NCI-H510A (cell line): Measurements from ENCODE around the gene C9orf85.
"Not testable (repeated sequence)": the region's sequence is repeated elsewhere in the genome, so short reads cannot be mapped to it uniquely, and the experiment has no call there.

Experiments used
- DNase-seq: peaks from one replicate; lab custom pipeline; 2025; lab: John Stamatoyannopoulos, UW

C9orf85 gene

GRCh38 chr9:71941998-71942567, 30.6 kb downstream of the C9orf85 start:
- DNase-seq, result no peak

GRCh38 chr9:71944754-71945375, 33.4 kb downstream of the C9orf85 start:
- no peak for DNase-seq

- not testable (repeated sequence) for DNase-seq
Observed at GRCh38 chr9:71954652-71955051, 43.2 kb downstream of the C9orf85 start.

- no peak for DNase-seq
Observed at GRCh38 chr9:71955300-71955915, 44.0 kb downstream of the C9orf85 start.

GRCh38 chr9:71962328-71962727, 50.9 kb downstream of the C9orf85 start:
- no peak for DNase-seq

- DNase-seq, result not testable (repeated sequence)
Observed at GRCh38 chr9:71963471-71963996, 52.1 kb downstream of the C9orf85 start.

- no peak for DNase-seq
Observed at GRCh38 chr9:71965403-71965802, 54.0 kb downstream of the C9orf85 start.

GRCh38 chr9:71966601-71967000, 55.2 kb downstream of the C9orf85 start:
- no peak for DNase-seq

GRCh38 chr9:71968541-71969090, 57.2 kb downstream of the C9orf85 start:
- no peak for DNase-seq

- no peak for DNase-seq
Observed at GRCh38 chr9:71975833-71976232, 64.4 kb downstream of the C9orf85 start.

- no peak for DNase-seq
Observed at GRCh38 chr9:71977003-71977402, 65.6 kb downstream of the C9orf85 start.

- no peak for DNase-seq
Observed at GRCh38 chr9:71980266-71981190, 69.1 kb downstream of the C9orf85 start.

- DNase-seq, result no peak
Observed at GRCh38 chr9:71981944-71982343, 70.5 kb downstream of the C9orf85 start.

- no peak for DNase-seq
Observed at GRCh38 chr9:71984403-71984802, 73.0 kb downstream of the C9orf85 start.

GRCh38 chr9:71984831-71985281, 73.4 kb downstream of the C9orf85 start:
- DNase-seq, result no peak

- DNase-seq, result no peak
Observed at GRCh38 chr9:71985297-71985911, 74.0 kb downstream of the C9orf85 start.

- DNase-seq, result no peak
Observed at GRCh38 chr9:71986900-71987299, 75.5 kb downstream of the C9orf85 start.

- DNase-seq, result no peak
Observed at GRCh38 chr9:71987471-71988371, 76.3 kb downstream of the C9orf85 start.

GRCh38 chr9:71990466-71990865, 79.0 kb downstream of the C9orf85 start:
- DNase-seq, result no peak

GRCh38 chr9:72005451-72005850, 94.0 kb downstream of the C9orf85 start:
- no peak for DNase-seq
